GM21723 (cell line): ENCODE data around the gene URM1.

Experiments used
- ATAC-seq: cut with Tn5 transposase; IDR thresholded peaks from one replicate; pipeline ENCODE4 v1.9.1; 2021; ENCODE audit warnings: mild to moderate bottlenecking, moderate library complexity; ENCODE audit not compliant: unreplicated experiment

The URM1 gene

GRCh38 chr9:128424268-128424780, 53.1 kb downstream of the URM1 start:
- ATAC-seq, result no peak

- no peak for ATAC-seq
Measured at GRCh38 chr9:128428644-128429512, 57.7 kb downstream of the URM1 start.

GRCh38 chr9:128429513-128430086, 58.4 kb downstream of the URM1 start:
- no peak for ATAC-seq

DNA sequence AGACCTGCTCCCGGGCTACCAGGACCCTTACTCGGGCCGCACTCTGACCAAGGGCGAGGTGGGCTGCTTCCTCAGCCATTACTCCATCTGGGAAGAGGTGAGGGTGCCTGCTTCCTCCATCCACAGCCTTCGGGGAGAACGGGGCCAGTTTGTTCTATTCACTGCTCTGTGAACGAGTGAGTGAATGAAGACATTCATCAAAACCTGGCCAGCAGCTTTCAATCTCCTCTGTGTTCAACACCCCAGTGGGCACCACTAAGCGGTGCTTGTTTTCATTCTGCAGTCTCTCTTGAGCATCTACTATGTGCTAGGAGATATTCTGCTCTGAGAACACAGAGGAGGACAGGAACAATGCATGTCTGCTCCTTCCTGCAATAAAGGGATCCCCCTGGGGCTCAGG, 60.0 kb downstream of the URM1 start:
- ATAC-seq, result no peak

- ATAC-seq, result no peak
Measured at GRCh38 chr9:128434340-128434739, 63.2 kb downstream of the URM1 start.

DNA sequence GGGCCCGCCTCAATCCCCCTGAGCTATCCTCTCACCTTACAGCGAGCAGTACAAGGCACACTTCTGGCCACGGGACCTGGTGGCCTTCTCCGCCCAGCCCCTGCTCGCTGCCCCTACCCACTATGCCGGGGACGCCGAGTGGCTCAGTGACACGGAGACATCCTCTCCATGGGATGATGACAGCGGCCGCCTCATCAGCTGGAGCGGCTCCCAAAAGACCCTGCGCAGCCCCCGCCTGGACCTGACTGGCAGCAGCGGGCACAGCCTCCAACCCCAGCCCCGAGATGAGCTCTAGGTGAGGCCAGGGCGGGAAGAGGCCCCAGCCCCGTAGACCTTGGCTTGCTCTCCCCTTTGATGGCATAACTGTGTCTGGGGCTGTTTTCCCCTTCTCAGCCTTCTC, 64.4 kb downstream of the URM1 start:
- no peak for ATAC-seq

DNA sequence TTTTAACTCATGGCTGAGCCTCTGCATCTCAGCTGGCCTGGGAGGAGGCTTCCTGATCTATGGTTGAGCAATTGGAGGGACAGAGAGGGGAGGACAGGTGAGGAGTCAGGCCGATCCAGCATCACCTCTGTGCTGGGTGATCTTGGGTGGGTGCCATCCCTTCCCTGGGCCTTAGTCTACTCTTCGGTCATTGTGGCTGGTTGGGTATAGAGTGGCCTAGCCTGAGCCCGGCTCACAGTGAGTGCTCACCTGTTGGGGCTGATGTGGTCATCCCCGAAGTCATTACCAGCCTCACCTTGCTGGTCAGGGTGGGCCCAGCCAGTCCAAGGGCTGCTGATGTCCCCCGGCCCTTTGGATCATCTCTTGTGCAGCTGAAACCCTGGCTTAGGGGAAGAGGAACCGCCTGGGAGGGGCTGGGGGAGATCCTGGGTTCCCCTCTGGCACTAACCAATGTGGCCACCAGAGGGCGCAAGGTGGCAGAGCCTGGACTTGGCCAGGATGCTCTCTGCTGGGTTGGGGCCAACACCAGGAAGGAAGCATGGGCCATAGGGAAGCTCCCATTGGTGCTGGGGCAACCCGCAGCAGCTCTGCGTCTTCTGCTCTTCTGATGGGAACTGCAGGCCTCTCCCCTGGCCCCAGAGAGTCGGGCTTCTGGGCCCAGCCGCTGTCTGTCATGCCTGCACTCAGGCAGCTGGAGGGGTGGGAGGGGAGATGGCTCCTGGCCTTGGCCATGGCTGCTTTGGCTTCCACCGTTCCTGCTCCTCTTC, 67.4 kb downstream of the URM1 start:
- ATAC-seq, result no peak

GRCh38 chr9:128439273-128439672, 68.1 kb downstream of the URM1 start:
- no peak for ATAC-seq
